Loucy (cell line): Measurements from ENCODE around the gene PDGFC.

Experiments
- H2AFZ ChIP-seq: fragments of 200-600 bp; sonication (generic); 2 replicates; pipeline ENCODE4 v1.6.0; 2016; ENCODE audit warnings: antibody characterized with exemption, mild to moderate bottlenecking, low read length, moderate library complexity
- H3F3A ChIP-seq: fragments of 200-600 bp; 2 replicates; pipeline ENCODE4 v1.6.0; 2016; ENCODE audit warnings: antibody characterized with exemption, low read depth, mild to moderate bottlenecking
- H3K27me3 ChIP-seq: fragments of 200-600 bp; sonication (generic); 2 replicates; pipeline ENCODE4 v1.6.1; 2014; ENCODE audit warnings: low read length, mild to moderate bottlenecking; ENCODE audit not compliant: insufficient read depth, poor library complexity, severe bottlenecking
- H3K36me3 ChIP-seq: fragments of 200-600 bp; sonication (generic); 2 replicates; pipeline ENCODE4 v1.6.1; 2016; ENCODE audit warnings: low read length; ENCODE audit not compliant: insufficient read depth
- H3K4me1 ChIP-seq: fragments of 200-600 bp; sonication (generic); 2 replicates; pipeline ENCODE4 v1.5.1; 2014; ENCODE audit warnings: low read length, mild to moderate bottlenecking; ENCODE audit not compliant: insufficient read depth, poor library complexity, severe bottlenecking
- H3K4me2 ChIP-seq: fragments of 200-600 bp; sonication (generic); 2 replicates; pipeline ENCODE4 v1.6.0; 2014; ENCODE audit warnings: antibody characterized with exemption, low read length, low read depth, mild to moderate bottlenecking; ENCODE audit not compliant: poor library complexity, severe bottlenecking
- H3K4me3 ChIP-seq: fragments of 200-600 bp; sonication (generic); 2 replicates; pipeline ENCODE4 v1.5.1; 2014; ENCODE audit warnings: low read length, mild to moderate bottlenecking, mixed read lengths; ENCODE audit not compliant: poor library complexity, severe bottlenecking
- H3K79me2 ChIP-seq: fragments of 200-600 bp; sonication (generic); 2 replicates; pipeline ENCODE4 v1.6.1; 2014; ENCODE audit warnings: low read length; ENCODE audit not compliant: insufficient read depth
- H3K9ac ChIP-seq: fragments of 200-600 bp; sonication (generic); 2 replicates; pipeline ENCODE4 v1.6.0; 2014; ENCODE audit warnings: mild to moderate bottlenecking, low read depth, low read length, moderate library complexity; ENCODE audit not compliant: poor library complexity, severe bottlenecking
- H3K9me2 ChIP-seq: fragments of 200-600 bp; sonication (generic); replicated peaks from 2 replicates; pipeline ENCODE4 v1.6.1; 2016; ENCODE audit warnings: low read depth, low read length, mixed read lengths
- H3K9me3 ChIP-seq: fragments of 200-600 bp; sonication (generic); 2 replicates; pipeline ENCODE4 v1.6.1; 2014; ENCODE audit warnings: mild to moderate bottlenecking, antibody characterized with exemption, low read length, low read depth; ENCODE audit not compliant: insufficient read depth
- H4K20me1 ChIP-seq: fragments of 200-600 bp; sonication (generic); 2 replicates; pipeline ENCODE4 v1.6.0; 2014; ENCODE audit warnings: antibody characterized with exemption, low read length, mild to moderate bottlenecking; ENCODE audit not compliant: insufficient read depth, poor library complexity, severe bottlenecking
- CTCF ChIP-seq: fragments of 200-600 bp; sonication (generic); conservative IDR thresholded peaks from 2 replicates; pipeline ENCODE4 v1.5.1; 2014; ENCODE audit warnings: mild to moderate bottlenecking, antibody characterized with exemption, low read length
- EZH2phosphoT487 ChIP-seq: fragments of 200-600 bp; IDR thresholded peaks from 2 replicates; pipeline ENCODE4 v1.6.1; 2018; ENCODE audit warnings: antibody characterized with exemption, mild to moderate bottlenecking, moderate library complexity, borderline replicate concordance

PDGFC gene

GRCh38 chr4:156896527-156896926, 75.1 kb downstream of the PDGFC start:
- Histone ChIP-seq H3K4me2 (no peak overlapping the region), H3K36me3 (no peaks in the 10 kb centered on the region), H3K27me3 (no peaks in the 10 kb centered on the region), H3K9ac (no peak overlapping the region), H3K4me1 (no peaks in the 10 kb centered on the region), H3K4me3 (no peak overlapping the region), H3K79me2 (no peaks in the 10 kb centered on the region), H4K20me1 (no peaks in the 10 kb centered on the region), H2AFZ (no peak overlapping the region), H3K9me2 (no peaks in the 10 kb centered on the region), H3K9me3 (no peaks in the 10 kb centered on the region), H3F3A (no peaks in the 10 kb centered on the region)
- TF ChIP-seq CTCF (no peak), EZH2phosphoT487 (no peak)

- no peaks in the 10 kb centered on the region for H3K36me3 ChIP-seq
- H3K9me3 ChIP-seq, result no peaks in the 10 kb centered on the region
- H2AFZ ChIP-seq, result no peak overlapping the region
- H3K9me2 ChIP-seq, result no peaks in the 10 kb centered on the region
- TF ChIP-seq CTCF (no peak), EZH2phosphoT487 (no peak)
- H3K9ac ChIP-seq, result no peak overlapping the region
- H3K4me2 ChIP-seq, result no peak overlapping the region
- no peaks in the 10 kb centered on the region for H3K79me2 ChIP-seq
- H3K27me3 ChIP-seq, result no peaks in the 10 kb centered on the region
- no peaks in the 10 kb centered on the region for H4K20me1 ChIP-seq
- no peaks in the 10 kb centered on the region for H3F3A ChIP-seq
- no peak overlapping the region for H3K4me3 ChIP-seq
- no peaks in the 10 kb centered on the region for H3K4me1 ChIP-seq
Measured at GRCh38 chr4:156894234-156894633, 77.4 kb downstream of the PDGFC start.

- no peak overlapping the region for H3K4me2 ChIP-seq
- H3F3A ChIP-seq, result no peaks in the 10 kb centered on the region
- H3K4me3 ChIP-seq, result no peak overlapping the region
- TF ChIP-seq EZH2phosphoT487, result no peak
- no peak for TF ChIP-seq CTCF
- H2AFZ ChIP-seq, result no peak overlapping the region
- H3K27me3 ChIP-seq, result no peaks in the 10 kb centered on the region
- H3K9me2 ChIP-seq, result no peaks in the 10 kb centered on the region
- no peaks in the 10 kb centered on the region for H3K4me1 ChIP-seq
- H3K36me3 ChIP-seq, result no peaks in the 10 kb centered on the region
- no peaks in the 10 kb centered on the region for H3K9me3 ChIP-seq
- H3K79me2 ChIP-seq, result no peaks in the 10 kb centered on the region
- H3K9ac ChIP-seq, result no peak overlapping the region
- H4K20me1 ChIP-seq, result no peaks in the 10 kb centered on the region
Measured at GRCh38 chr4:156892805-156893204, 78.8 kb downstream of the PDGFC start.
